ENCODE results near the gene MARCHF3. TPM values are rescaled to one million over a fixed set of nuclear protein-coding genes. Genes with fewer than 3 reads are reported as not detected.

Gene MARCHF3
- total RNA-seq, 1 donor from 2014 or later: 34.5 TPM

DNA sequence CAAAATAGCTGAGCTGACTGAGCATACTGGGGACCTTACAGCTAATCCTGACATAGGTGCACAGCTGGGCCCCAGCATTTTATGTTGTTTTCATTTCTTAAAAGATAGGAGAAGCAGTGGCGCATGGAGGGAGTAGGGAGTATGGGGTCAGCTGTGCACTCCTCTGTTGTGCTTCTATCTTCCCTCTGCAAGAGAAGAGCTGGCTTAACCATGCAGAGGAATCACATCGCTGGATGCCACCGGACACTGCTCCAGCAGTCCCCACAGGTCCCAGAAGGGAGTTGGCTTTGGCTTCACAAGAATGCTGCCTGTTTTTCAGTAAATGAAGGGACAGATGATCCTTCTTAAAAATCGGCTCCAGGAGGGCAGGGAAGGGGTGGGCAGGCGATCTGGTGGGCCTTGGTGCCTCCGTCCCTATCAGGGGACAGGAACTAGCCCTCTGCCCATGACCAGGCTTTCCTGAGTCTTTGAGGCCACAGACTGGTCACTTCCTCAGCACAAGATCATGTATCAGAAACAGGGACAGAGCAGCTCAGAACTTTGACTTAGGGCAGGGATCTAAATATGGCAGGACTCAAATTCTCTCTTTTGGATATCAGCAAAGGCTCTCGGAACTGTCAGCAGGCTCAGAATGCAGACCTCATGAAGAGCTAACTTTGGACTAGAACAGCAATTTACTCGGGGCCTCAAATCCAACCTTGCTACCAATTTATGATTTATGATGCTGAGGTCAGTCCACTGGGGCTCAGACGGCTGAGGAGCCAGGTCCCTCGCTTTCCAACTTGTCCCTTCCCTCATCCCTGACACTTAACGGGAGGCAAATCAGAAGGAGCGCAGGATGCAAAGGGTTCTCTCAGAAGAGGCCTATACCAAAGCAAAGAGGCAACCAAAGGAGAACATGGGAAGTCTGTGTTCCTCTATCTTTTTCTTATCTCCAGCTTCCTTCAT lies 47.2 kb downstream of the MARCHF3 start:
- no peaks in the 10 kb centered on the region for H3K9me3 Mint-ChIP-seq (ENCODE audit: unreplicated experiment)
- H3K36me3 Mint-ChIP-seq (ENCODE audit: unreplicated experiment): peaks cover 6% of the 10 kb centered on the region
- H3K4me1 Mint-ChIP-seq (ENCODE audit: unreplicated experiment): peaks cover 16% of the 10 kb centered on the region
- no peak overlapping the region for H3K4me3 Mint-ChIP-seq (ENCODE audit: unreplicated experiment)
- H3K27me3 Mint-ChIP-seq (ENCODE audit: unreplicated experiment): no peaks in the 10 kb centered on the region
- no peak overlapping the region for H3K27ac Mint-ChIP-seq (ENCODE audit: unreplicated experiment)
- TF ChIP-seq, protein P1, sequence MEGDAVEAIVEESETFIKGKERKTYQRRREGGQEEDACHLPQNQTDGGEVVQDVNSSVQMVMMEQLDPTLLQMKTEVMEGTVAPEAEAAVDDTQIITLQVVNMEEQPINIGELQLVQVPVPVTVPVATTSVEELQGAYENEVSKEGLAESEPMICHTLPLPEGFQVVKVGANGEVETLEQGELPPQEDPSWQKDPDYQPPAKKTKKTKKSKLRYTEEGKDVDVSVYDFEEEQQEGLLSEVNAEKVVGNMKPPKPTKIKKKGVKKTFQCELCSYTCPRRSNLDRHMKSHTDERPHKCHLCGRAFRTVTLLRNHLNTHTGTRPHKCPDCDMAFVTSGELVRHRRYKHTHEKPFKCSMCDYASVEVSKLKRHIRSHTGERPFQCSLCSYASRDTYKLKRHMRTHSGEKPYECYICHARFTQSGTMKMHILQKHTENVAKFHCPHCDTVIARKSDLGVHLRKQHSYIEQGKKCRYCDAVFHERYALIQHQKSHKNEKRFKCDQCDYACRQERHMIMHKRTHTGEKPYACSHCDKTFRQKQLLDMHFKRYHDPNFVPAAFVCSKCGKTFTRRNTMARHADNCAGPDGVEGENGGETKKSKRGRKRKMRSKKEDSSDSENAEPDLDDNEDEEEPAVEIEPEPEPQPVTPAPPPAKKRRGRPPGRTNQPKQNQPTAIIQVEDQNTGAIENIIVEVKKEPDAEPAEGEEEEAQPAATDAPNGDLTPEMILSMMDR (IDR thresholded peaks at IDR 0.05): no peak
- no peak for DNase-seq (ENCODE audit: extremely low spot score, unreplicated experiment)

DNA sequence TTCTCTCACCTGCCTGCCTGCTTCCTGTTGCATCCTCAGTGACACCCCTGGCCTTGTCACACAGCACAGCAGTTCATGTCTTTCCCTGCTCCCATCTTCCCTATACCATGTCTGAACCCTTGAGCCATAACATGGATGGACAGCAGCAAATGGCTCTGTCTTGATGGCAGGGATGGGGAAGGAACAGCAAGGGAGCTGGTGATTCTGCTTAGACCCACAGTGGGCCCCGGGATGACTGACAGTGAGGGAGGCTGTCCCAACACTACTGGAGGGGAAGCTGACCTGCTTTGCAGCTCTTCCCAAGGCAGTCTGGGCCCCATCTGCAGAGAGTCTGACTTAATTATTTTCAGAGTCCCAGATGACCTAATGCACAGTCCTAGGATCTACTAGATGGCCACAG lies 48.2 kb downstream of the MARCHF3 start:
- Mint-ChIP-seq H3K9me3 (ENCODE audit: unreplicated experiment) (no peaks in the 10 kb centered on the region), H3K27ac (ENCODE audit: unreplicated experiment) (no peak overlapping the region), H3K27me3 (ENCODE audit: unreplicated experiment) (no peaks in the 10 kb centered on the region), H3K4me3 (ENCODE audit: unreplicated experiment) (no peak overlapping the region), H3K4me1 (ENCODE audit: unreplicated experiment) (peaks cover 8% of the 10 kb centered on the region), H3K36me3 (ENCODE audit: unreplicated experiment) (peaks cover 6% of the 10 kb centered on the region)
- TF ChIP-seq, protein P1 (IDR thresholded peaks at IDR 0.05): no peak
- no peak for DNase-seq (ENCODE audit: extremely low spot score, unreplicated experiment)

DNA sequence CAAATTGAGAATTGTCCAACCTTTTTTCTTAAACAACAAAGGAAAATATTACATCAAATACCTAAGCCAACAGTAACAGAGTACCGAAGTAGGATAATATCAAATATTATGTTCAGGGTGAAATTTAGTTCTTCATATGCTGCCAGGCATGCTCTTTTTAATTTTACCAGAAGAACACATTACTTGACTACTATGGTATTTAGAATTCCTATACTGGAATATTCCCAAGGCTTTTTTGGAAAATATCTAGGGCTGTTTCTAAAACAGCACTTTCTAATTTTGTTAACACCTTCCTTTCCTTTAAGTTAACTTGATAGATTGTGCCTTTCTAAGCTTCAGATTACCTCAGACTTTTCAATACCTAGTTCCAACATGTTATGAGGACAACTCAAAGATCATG lies 48.7 kb downstream of the MARCHF3 start:
- no peak for DNase-seq (ENCODE audit: extremely low spot score, unreplicated experiment)
- Mint-ChIP-seq H3K27ac (ENCODE audit: unreplicated experiment) (no peak overlapping the region), H3K36me3 (ENCODE audit: unreplicated experiment) (peaks cover 6% of the 10 kb centered on the region), H3K4me3 (ENCODE audit: unreplicated experiment) (no peak overlapping the region), H3K4me1 (ENCODE audit: unreplicated experiment) (peaks cover 8% of the 10 kb centered on the region), H3K9me3 (ENCODE audit: unreplicated experiment) (no peaks in the 10 kb centered on the region), H3K27me3 (ENCODE audit: unreplicated experiment) (no peaks in the 10 kb centered on the region)
- TF ChIP-seq, protein P1 (IDR thresholded peaks at IDR 0.05): no peak

DNA sequence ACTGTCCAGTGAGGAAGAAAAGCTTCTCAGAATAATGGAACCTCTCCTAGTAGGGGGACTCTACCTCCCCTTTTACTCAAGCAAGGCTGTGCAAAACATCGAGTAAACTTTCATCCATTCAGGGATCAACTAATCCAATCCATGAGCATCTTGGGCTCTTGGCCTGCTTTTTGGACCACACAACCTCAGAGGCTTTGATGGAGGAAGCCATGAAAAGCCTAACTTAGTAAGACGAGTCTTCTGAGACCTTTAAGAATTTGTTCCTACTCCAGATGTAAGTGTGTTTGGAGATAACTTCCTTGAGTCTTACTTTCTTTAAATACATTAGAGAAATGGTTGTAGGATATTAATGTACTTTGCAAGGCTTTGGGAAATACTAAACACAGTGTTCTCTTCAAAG lies 49.1 kb downstream of the MARCHF3 start:
- no peak overlapping the region for H3K4me3 Mint-ChIP-seq (ENCODE audit: unreplicated experiment)
- TF ChIP-seq, protein P1 (IDR thresholded peaks at IDR 0.05): no peak
- no peaks in the 10 kb centered on the region for H3K9me3 Mint-ChIP-seq (ENCODE audit: unreplicated experiment)
- peaks cover 8% of the 10 kb centered on the region for H3K4me1 Mint-ChIP-seq (ENCODE audit: unreplicated experiment)
- no peak overlapping the region for H3K27ac Mint-ChIP-seq (ENCODE audit: unreplicated experiment)
- no peaks in the 10 kb centered on the region for H3K27me3 Mint-ChIP-seq (ENCODE audit: unreplicated experiment)
- peaks cover 7% of the 10 kb centered on the region for H3K36me3 Mint-ChIP-seq (ENCODE audit: unreplicated experiment)
- no peak for DNase-seq (ENCODE audit: extremely low spot score, unreplicated experiment)

DNA sequence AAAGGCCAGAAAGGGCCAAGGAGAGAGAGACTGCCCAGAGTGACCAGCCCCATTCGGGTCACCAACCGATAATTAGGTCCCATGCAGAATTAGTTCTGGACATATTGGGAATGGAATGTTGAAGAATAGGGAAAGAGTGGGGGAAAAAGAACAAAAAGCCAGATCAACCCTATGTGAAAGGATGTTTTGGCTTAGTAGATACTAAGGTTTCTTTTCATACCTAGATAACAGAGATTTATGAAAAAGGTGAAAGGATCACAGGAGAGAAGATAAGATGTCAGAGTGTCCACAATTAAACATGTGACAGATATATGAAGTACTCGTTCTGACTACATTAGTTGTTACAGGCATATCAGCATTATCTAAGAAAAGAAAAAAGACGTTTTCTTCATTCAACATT lies 52.1 kb downstream of the MARCHF3 start:
- no peak for DNase-seq (ENCODE audit: extremely low spot score, unreplicated experiment)
- TF ChIP-seq, protein P1 (IDR thresholded peaks at IDR 0.05): no peak
- H3K27ac Mint-ChIP-seq (ENCODE audit: unreplicated experiment): no peak overlapping the region
- H3K9me3 Mint-ChIP-seq (ENCODE audit: unreplicated experiment): no peaks in the 10 kb centered on the region
- peaks cover 7% of the 10 kb centered on the region for H3K36me3 Mint-ChIP-seq (ENCODE audit: unreplicated experiment)
- no peaks in the 10 kb centered on the region for H3K4me1 Mint-ChIP-seq (ENCODE audit: unreplicated experiment)
- no peak overlapping the region for H3K4me3 Mint-ChIP-seq (ENCODE audit: unreplicated experiment)
- H3K27me3 Mint-ChIP-seq (ENCODE audit: unreplicated experiment): no peaks in the 10 kb centered on the region
